RPMI8226 (cell line): ENCODE measurements around the gene FLCN.
A peak's percentile ranks its signal among the peaks of the same experiment; 100 is the strongest.
"Not testable (repeated sequence)": the region's sequence is repeated elsewhere in the genome, so short reads cannot be mapped to it uniquely, and the experiment has no call there.

Source experiments
- DNase-seq: peaks from one replicate; pipeline ENCODE4 v3.0.0-alpha.2; 2015

The FLCN gene, protein sequence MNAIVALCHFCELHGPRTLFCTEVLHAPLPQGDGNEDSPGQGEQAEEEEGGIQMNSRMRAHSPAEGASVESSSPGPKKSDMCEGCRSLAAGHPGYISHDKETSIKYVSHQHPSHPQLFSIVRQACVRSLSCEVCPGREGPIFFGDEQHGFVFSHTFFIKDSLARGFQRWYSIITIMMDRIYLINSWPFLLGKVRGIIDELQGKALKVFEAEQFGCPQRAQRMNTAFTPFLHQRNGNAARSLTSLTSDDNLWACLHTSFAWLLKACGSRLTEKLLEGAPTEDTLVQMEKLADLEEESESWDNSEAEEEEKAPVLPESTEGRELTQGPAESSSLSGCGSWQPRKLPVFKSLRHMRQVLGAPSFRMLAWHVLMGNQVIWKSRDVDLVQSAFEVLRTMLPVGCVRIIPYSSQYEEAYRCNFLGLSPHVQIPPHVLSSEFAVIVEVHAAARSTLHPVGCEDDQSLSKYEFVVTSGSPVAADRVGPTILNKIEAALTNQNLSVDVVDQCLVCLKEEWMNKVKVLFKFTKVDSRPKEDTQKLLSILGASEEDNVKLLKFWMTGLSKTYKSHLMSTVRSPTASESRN

GRCh38 chr17:17237026-17237799, at the start of gene FLCN:
Gene FLCN (minus strand): TSS chr17:17237168. CDS start chr17:17228137, 9,031 bp downstream.
- peak; percentile 83 for DNase-seq

DNA sequence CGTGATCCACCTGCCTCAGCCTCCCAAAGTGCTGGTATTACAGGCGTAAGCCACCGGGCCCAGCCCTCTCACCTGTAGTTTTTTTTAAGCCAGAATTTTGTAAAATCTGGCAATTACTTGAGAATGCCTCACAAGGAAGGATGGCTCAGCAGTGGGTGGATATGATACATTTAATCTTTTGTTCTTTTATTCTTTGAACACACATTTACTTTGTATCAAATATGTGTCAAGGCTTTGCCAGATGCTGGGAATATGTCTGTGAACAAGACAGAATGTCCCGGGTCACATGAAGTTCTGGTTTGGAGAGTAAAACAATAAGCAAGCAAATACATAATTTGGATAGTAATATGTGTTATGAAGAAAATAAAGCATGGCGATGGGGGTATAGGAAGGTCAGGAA, 49.0 kb upstream of the FLCN start:
- DNase-seq, result no peak

GRCh38 chr17:17280613-17281549, 43.9 kb upstream of the FLCN start, which contains the start of gene COPS3:
Gene COPS3 (minus strand): TSS chr17:17281246. CDS start chr17:17281186, 60 bp downstream.
- peak; percentile 96 for DNase-seq

- no peak for DNase-seq
Observed at GRCh38 chr17:17279316-17279715, 42.3 kb upstream of the FLCN start.

DNA sequence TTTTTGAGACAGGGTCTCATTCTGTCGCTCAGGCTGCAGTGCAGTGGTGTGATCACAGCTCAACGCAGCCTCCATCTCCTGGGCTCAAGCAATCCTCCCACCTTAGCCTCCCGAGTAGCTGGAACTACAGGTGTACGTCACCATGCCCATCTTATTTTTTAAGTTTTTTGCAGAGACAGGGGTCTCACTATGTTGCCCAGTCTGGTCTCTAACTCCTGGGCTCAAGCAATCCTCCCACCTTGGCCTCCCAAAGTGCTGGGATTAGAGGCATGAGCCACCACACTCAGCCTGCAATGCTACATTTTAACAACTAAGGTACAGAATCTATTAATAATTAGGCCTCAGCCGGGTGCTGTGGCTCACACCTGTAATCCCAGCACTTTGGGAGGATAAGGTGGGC, 40.5 kb upstream of the FLCN start:
- not testable (repeated sequence) for DNase-seq

GRCh38 chr17:17275971-17276370, 39.0 kb upstream of the FLCN start:
- DNase-seq, result no peak

- no peak for DNase-seq
Observed at GRCh38 chr17:17269926-17270773, 33.2 kb upstream of the FLCN start.

DNA sequence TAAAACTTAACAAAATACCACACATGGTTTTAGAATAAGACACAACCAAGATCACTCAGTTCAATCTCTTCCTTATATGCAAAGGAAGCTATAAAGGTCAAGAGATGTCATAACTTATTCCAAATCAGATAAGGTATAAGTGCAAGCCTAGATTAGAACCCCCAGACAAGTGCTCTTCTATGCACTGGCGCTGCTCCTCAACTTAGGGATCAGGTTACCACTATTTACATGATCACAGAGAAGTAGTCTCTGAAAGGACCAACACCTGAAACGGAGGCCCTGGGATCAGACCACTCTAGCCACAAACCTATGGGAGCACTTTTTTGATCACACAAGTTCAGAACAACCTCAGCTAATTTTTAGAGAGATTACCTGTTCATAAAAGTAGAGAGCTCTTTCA, 27.5 kb upstream of the FLCN start:
- DNase-seq, result no peak

- DNase-seq, result no peak
Observed at GRCh38 chr17:17258998-17259397, 22.0 kb upstream of the FLCN start.

- no peak for DNase-seq
Observed at GRCh38 chr17:17258011-17258410, 21.0 kb upstream of the FLCN start.

DNA sequence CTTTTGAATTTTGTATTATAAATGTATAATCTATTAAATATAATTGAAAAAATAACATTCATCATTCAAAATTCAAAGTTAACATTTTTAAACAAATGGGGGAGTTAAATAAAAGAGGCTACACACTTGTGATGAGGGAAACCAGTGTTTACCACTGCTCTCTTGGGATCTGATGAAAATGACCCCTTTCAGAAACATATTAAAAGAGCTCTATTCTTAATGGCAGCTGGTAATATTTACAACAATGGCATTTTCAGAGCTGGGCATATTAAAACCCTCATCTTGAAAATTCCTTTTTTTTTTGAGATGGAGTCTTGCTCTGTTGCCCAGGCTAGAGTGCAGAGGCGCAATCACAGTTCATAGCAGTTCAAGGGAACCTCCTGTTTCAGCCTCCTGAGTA, 19.3 kb upstream of the FLCN start:
- no peak for DNase-seq

DNA sequence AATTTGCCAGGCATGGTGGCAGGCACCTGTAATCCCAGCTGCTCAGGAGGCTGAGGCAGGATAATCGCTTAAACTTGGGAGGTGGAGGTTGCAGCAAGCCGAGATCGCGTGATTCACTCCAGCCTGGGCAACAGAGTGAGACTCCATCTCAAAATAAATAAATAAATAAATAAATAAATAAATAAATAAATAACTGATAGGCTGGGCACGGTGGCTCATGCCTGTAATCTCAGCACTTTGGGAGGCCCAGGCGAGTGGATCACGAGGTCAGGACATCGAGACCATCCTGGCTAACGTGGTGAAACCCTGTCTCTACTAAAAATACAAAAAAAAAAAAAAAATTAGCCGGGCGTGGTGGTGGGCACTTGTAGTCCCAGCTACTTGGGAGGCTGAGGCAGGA, 18.7 kb upstream of the FLCN start:
- DNase-seq, result not testable (repeated sequence)

DNA sequence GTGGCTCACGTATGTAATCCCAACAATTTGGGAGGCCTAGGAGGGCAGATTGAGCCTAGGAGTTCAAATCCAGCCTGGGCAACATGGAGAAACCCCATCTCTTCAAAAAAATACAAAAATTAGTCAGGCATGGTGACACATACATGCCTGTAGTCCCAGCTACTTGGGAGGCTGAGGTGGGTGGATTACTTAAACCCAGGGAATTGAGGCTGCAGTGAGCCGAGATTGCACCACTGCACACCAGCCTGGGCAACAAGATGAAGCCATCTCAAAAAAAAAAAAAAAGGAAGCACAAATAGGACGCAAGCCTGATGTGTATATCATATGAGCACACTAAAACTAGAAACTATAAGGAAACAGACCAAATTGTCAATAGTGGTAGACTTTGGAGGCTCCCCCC, 17.1 kb upstream of the FLCN start:
- DNase-seq, result no peak

GRCh38 chr17:17253406-17253805, 16.4 kb upstream of the FLCN start:
- no peak for DNase-seq

DNA sequence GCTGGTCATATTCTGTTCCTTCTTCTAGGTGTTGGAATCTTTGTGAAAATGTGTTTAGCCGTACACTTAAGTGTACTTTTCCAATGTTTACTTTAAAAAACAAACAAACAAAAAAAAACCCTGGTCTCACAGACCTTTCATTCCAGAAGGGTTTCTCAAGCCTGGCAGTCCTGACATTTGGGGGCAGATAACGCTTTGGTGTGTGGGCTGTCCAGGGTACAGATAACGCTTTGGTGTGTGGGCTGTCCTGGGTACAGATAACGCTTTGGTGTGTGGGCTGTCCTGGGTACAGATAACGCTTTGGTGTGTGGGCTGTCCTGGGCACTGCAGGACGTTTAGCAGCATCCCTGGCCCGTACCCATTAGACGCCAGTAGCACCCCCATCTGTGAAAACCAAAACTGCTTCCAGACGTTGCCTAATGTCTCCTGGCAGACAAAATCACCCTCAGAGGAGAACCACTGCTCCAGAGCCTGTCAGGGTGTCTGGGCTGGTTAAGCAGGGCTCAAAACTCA, 15.2 kb upstream of the FLCN start:
- DNase-seq, result no peak

- no peak for DNase-seq
Observed at GRCh38 chr17:17246879-17247278, 9.9 kb upstream of the FLCN start.

GRCh38 chr17:17243163-17243562, 6.2 kb upstream of the FLCN start:
- DNase-seq, result no peak

GRCh38 chr17:17242246-17242645, 5.3 kb upstream of the FLCN start:
- no peak for DNase-seq

GRCh38 chr17:17241656-17242055, 4.7 kb upstream of the FLCN start:
- no peak for DNase-seq

DNA sequence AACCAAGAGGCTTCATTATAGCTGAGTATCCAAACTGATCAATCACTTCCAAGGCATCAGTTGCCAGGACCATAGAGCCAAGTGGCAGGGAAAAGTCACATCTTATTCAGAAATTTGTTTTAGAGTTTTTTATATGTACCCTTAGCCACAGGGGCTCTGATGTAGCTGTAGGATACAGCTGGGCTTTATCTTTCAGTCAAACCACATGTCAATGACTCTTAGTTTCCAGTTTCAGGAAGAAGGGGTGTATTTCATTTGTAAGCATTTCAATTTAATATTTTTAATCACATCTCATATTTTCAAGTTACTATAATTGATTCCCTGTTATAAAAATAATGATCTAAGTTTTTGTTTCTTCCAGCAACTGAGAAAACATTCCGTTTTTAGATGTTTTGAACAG, 2.9 kb upstream of the FLCN start:
- DNase-seq, result no peak

DNA sequence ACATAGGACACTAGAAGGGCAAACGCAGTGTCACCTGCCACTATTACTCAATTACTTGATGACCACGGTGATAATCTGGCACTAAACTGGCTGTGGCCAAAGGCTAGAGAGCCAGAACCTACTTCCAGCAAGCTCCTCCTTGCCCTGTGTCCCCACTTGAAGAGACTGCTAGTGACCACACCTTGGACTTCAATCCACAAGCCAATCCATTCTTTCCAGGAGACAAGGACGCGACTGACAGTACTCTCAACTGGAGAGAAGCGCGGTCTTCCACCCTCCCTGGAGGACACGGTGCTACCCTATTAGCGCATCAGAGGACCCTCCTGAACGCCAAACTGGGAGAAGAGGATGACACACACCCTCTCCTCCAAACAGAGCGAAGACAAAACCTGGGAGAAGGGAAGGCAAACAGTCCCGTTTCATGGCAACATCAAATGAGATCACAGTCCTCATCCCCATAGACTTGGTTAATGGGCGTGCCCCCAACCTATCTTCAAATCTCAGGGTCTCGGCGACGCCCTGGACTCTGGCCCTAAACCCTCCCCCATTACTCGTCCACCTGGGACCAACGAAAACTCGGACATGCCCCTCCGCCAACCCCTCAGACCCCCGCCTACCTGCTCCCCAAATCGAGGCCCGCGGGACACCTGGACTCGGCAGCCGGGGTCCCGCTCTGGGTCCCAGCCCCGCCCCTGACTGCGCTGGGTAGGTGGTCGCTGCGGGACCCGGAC, 508 bp downstream of the FLCN start:
- DNase-seq, result no peak
